Right cardiac atrium (tissue), 5 donors: ENCODE results near the gene ITGB8. TPM values are rescaled to one million over a fixed set of nuclear protein-coding genes. Genes with fewer than 3 reads are reported as not detected.

Source experiments
- ATAC-seq, 2 donors: fragments of 200-7000 bp; cut with Tn5 transposase; one replicate each; pipeline versions ENCODE4 v1.8.0 to v1.9.1; 2020; ENCODE audit warnings: moderate library complexity in 2 of 2, mild to moderate bottlenecking in 1 of 2
- DNase-seq, 3 donors: peaks; one replicate each; pipeline ENCODE4 v3.0.0-alpha.2; 2020
- H3K27ac ChIP-seq: one replicate; pipeline ENCODE4 v1.5.1; 2013; ENCODE audit warnings: mild to moderate bottlenecking, low read length, control low read depth, moderate library complexity
- H3K27me3 ChIP-seq: one replicate; pipeline ENCODE4 v1.6.1; 2013; ENCODE audit not compliant: control insufficient read depth, insufficient read depth
- H3K4me1 ChIP-seq: one replicate; pipeline ENCODE4 v1.6.1; 2013; ENCODE audit warnings: low read length; ENCODE audit not compliant: control insufficient read depth, insufficient read depth
- H3K4me3 ChIP-seq: one replicate; pipeline ENCODE4 v1.5.1; 2013; ENCODE audit warnings: low read length, control low read depth
- H3K9me3 ChIP-seq: one replicate; pipeline ENCODE4 v1.6.1; 2013; ENCODE audit warnings: low read length; ENCODE audit not compliant: control insufficient read depth
- WGBS: extraction: QIAGEN DNeasy Blood & Tissue Kit; methylation state at CpG from one replicate; pipeline ENCODE4 v1.1.7; 2013; 5-methylcytosine and 5-hydroxymethylcytosine counted together
- intact Hi-C, 4 donors: fragments of 100-400 bp; cut with DNase I; formaldehyde crosslinking; loops; one replicate each; pipeline versions ENCODE4 v1.11.0 to v1.14.0; 2022 to 2023
- polyA plus RNA-seq: library from polyadenylated mRNA; stranded (reverse); fragments of 200-250 nt; gene quantifications from one replicate; pipeline ENCODE4 v1.2.3, GENCODE V29; 2013
- total RNA-seq, 4 donors: library from RNA; stranded (reverse); fragmentation: NEBNext Ultra II Directional; extraction: Animal tissue kit (Norgen Biotek cat#: 25700); gene quantifications; one replicate each; pipeline ENCODE4 v1.2.1, GENCODE V29; 2021
- donor health status: healthy with polysubstance abuse.
- donor health status: DM: no; HTN: yes; CAD: no.
- donor health status: DM: no; HTN: no; CAD: no.
- donor health status: DM: no; HTN: yes; CAD: no; lungs with severe emphysema.
- donor health status: DM: yes; HTN: yes; CAD: no.

ITGB8 gene
- total and polyA plus RNA-seq, 5 donors: 2.1 to 5.1 (median 3.6) TPM

GRCh38 chr7:20354610-20355528 is 24.2 kb downstream of the ITGB8 start:
- H3K27me3 ChIP-seq: no peaks in the 10 kb centered on the region
- DNase-seq (no peak), ATAC-seq (no peak)
- H3K4me3 ChIP-seq: no peak overlapping the region
- peaks cover 3% of the 10 kb centered on the region for H3K4me1 ChIP-seq
- H3K27ac ChIP-seq: no peak overlapping the region
- 77% methylated on average over 9 of the region's 9 CpGs for WGBS
- no peaks in the 10 kb centered on the region for H3K9me3 ChIP-seq
- intact Hi-C loops: no loop called here

GRCh38 chr7:20358106-20358505 is 27.4 kb downstream of the ITGB8 start:
- no peaks in the 10 kb centered on the region for H3K4me1 ChIP-seq
- DNase-seq (no peak), ATAC-seq (no peak)
- no peaks in the 10 kb centered on the region for H3K27me3 ChIP-seq
- WGBS: 94% methylated on average over 3 of the region's 3 CpGs
- intact Hi-C loops: no loop called here
- H3K9me3 ChIP-seq: no peaks in the 10 kb centered on the region
- H3K4me3 ChIP-seq: no peak overlapping the region
- H3K27ac ChIP-seq: no peak overlapping the region

- Histone ChIP-seq H3K27ac (no peak overlapping the region), H3K27me3 (no peaks in the 10 kb centered on the region), H3K4me1 (no peaks in the 10 kb centered on the region), H3K9me3 (no peaks in the 10 kb centered on the region), H3K4me3 (no peak overlapping the region)
- WGBS: 92% methylated on average over 3 of the region's 3 CpGs
- intact Hi-C loops: no loop called here
- ATAC-seq (no peak), DNase-seq (no peak)
Observed at GRCh38 chr7:20358762-20359282, 28.1 kb downstream of the ITGB8 start.

- ATAC-seq (no peak), DNase-seq (no peak)
- H3K27ac ChIP-seq: no peak overlapping the region
- H3K4me3 ChIP-seq: no peak overlapping the region
- intact Hi-C loops: no loop called here
- no peaks in the 10 kb centered on the region for H3K4me1 ChIP-seq
- 76% methylated on average over 1 of the region's 1 CpG for WGBS
- H3K27me3 ChIP-seq: no peaks in the 10 kb centered on the region
- no peaks in the 10 kb centered on the region for H3K9me3 ChIP-seq
Observed at GRCh38 chr7:20359341-20359963, 28.8 kb downstream of the ITGB8 start.

- 77% methylated on average over 2 of the region's 2 CpGs for WGBS
Observed at GRCh38 chr7:20362574-20363253, 32.0 kb downstream of the ITGB8 start.

GRCh38 chr7:20364571-20365196 is 34.0 kb downstream of the ITGB8 start:
- Histone ChIP-seq H3K27ac (no peak overlapping the region), H3K4me1 (no peaks in the 10 kb centered on the region), H3K9me3 (no peaks in the 10 kb centered on the region), H3K4me3 (no peak overlapping the region), H3K27me3 (no peaks in the 10 kb centered on the region)
- WGBS: 49% methylated on average over 4 of the region's 4 CpGs
- peak in 1 of 2 donors; percentile 36 for ATAC-seq
- no peak for DNase-seq
- intact Hi-C loops: no loop called here

More at GRCh38 chr7:20362574-20363253, 32.0 kb downstream of the ITGB8 start:
- Histone ChIP-seq H3K27me3 (no peaks in the 10 kb centered on the region), H3K27ac (no peak overlapping the region), H3K9me3 (no peaks in the 10 kb centered on the region), H3K4me1 (no peaks in the 10 kb centered on the region), H3K4me3 (no peak overlapping the region)
- intact Hi-C loops: no loop called here
- DNase-seq: no peak
- no peak for ATAC-seq

- Histone ChIP-seq H3K27ac (no peak overlapping the region), H3K4me1 (no peaks in the 10 kb centered on the region), H3K27me3 (no peaks in the 10 kb centered on the region), H3K4me3 (no peak overlapping the region), H3K9me3 (no peaks in the 10 kb centered on the region)
- ATAC-seq (peak; percentile 36 to 43), DNase-seq (no peak)
- WGBS: 51% methylated on average over 4 of the region's 4 CpGs
- intact Hi-C loops: no loop called here
Observed at GRCh38 chr7:20365486-20365885, 34.8 kb downstream of the ITGB8 start.

- Histone ChIP-seq H3K4me1 (no peaks in the 10 kb centered on the region), H3K4me3 (no peak overlapping the region), H3K27ac (no peak overlapping the region), H3K27me3 (no peaks in the 10 kb centered on the region), H3K9me3 (no peaks in the 10 kb centered on the region)
- intact Hi-C loops: no loop called here
- ATAC-seq: no peak
- no peak for DNase-seq
- 88% methylated on average over 1 of the region's 1 CpG for WGBS
Observed at GRCh38 chr7:20374399-20374798, 43.7 kb downstream of the ITGB8 start.

- H3K27ac ChIP-seq: no peak overlapping the region
- DNase-seq (no peak), ATAC-seq (no peak)
- H3K9me3 ChIP-seq: no peaks in the 10 kb centered on the region
- no peak overlapping the region for H3K4me3 ChIP-seq
- H3K27me3 ChIP-seq: no peaks in the 10 kb centered on the region
- no peaks in the 10 kb centered on the region for H3K4me1 ChIP-seq
- 86% methylated on average over 6 of the region's 6 CpGs for WGBS
- intact Hi-C loops: no loop called here
Observed at GRCh38 chr7:20376796-20377195, 46.1 kb downstream of the ITGB8 start.

- intact Hi-C loops: no loop called here
- 88% methylated on average over 17 of the region's 17 CpGs for WGBS
Observed at GRCh38 chr7:20381406-20382034, 50.8 kb downstream of the ITGB8 start.

More at GRCh38 chr7:20381406-20382034, 50.8 kb downstream of the ITGB8 start:
- H3K4me1 ChIP-seq: no peaks in the 10 kb centered on the region
- H3K27me3 ChIP-seq: no peaks in the 10 kb centered on the region
- no peak overlapping the region for H3K27ac ChIP-seq
- H3K4me3 ChIP-seq: no peak overlapping the region
- H3K9me3 ChIP-seq: no peaks in the 10 kb centered on the region
- DNase-seq (no peak), ATAC-seq (no peak)
